IPS-20b (cell line): Measurements from ENCODE around the gene LBX2.

Experiments used
- H3K27ac ChIP-seq: one replicate; pipeline ENCODE4 v1.5.1; 2013; ENCODE audit warnings: low read length
- H3K27me3 ChIP-seq: 2 replicates; pipeline ENCODE4 v1.6.1; 2013; ENCODE audit warnings: mild to moderate bottlenecking, low read length, inconsistent platforms; ENCODE audit not compliant: insufficient read depth
- H3K36me3 ChIP-seq: 2 replicates; pipeline ENCODE4 v1.6.1; 2013; ENCODE audit warnings: low read depth, mild to moderate bottlenecking, inconsistent platforms, low read length, moderate library complexity; ENCODE audit not compliant: insufficient read depth
- H3K4me1 ChIP-seq: 2 replicates; pipeline ENCODE4 v1.6.1; 2013; ENCODE audit warnings: mild to moderate bottlenecking, control low read depth, inconsistent platforms, low read length, moderate library complexity; ENCODE audit not compliant: insufficient read depth
- H3K4me3 ChIP-seq: 2 replicates; pipeline ENCODE4 v1.5.1; 2013; ENCODE audit warnings: mild to moderate bottlenecking, low read length, inconsistent platforms
- H3K9ac ChIP-seq: 2 replicates; pipeline ENCODE4 v1.6.1; 2013; ENCODE audit warnings: low read depth, mild to moderate bottlenecking, inconsistent platforms, low read length, moderate library complexity
- H3K9me3 ChIP-seq: 2 replicates; pipeline ENCODE4 v1.6.1; 2013; ENCODE audit warnings: mild to moderate bottlenecking, low read depth, low read length, inconsistent platforms; ENCODE audit not compliant: insufficient read depth

The LBX2 gene

GRCh38 chr2:74511104-74511989 lies 11.9 kb upstream of the LBX2 start:
- H3K27ac ChIP-seq, result no peak overlapping the region
- peaks cover 8% of the 10 kb centered on the region; the same call in 1 of the 2 replicates for H3K4me1 ChIP-seq
- H3K27me3 ChIP-seq, result peaks cover 91% of the 10 kb centered on the region

GRCh38 chr2:74510272-74510671 lies 10.9 kb upstream of the LBX2 start:
- H3K36me3 ChIP-seq, result peaks cover 8% of the 10 kb centered on the region; the same call in 1 of the 2 replicates
- H3K27me3 ChIP-seq, result peaks cover 91% of the 10 kb centered on the region
- no peak overlapping the region for H3K27ac ChIP-seq
- H3K4me3 ChIP-seq, result no peak overlapping the region
- H3K4me1 ChIP-seq, result peaks cover 8% of the 10 kb centered on the region; the same call in 1 of the 2 replicates
- no peak overlapping the region for H3K9ac ChIP-seq
- H3K9me3 ChIP-seq, result no peaks in the 10 kb centered on the region

More at GRCh38 chr2:74511104-74511989, 11.9 kb upstream of the LBX2 start:
- Histone ChIP-seq H3K9me3 (peaks cover 2% of the 10 kb centered on the region; the same call in 1 of the 2 replicates), H3K9ac (no peak overlapping the region), H3K36me3 (no peaks in the 10 kb centered on the region), H3K4me3 (no peak overlapping the region)

- Histone ChIP-seq H3K9me3 (no peaks in the 10 kb centered on the region), H3K4me3 (peak overlapping the region; percentile 100), H3K4me1 (peaks cover 8% of the 10 kb centered on the region; the same call in 1 of the 2 replicates), H3K9ac (peak overlapping the region; percentile 99; the same call in 1 of the 2 replicates), H3K27me3 (peaks cover 91% of the 10 kb centered on the region), H3K36me3 (peaks cover 11% of the 10 kb centered on the region; the same call in 1 of the 2 replicates), H3K27ac (peak overlapping the region; percentile 96)
These were observed 8.6 kb upstream of the LBX2 start for GRCh38 chr2:74507926-74508520.

GRCh38 chr2:74507145-74507925 lies 7.9 kb upstream of the LBX2 start, which contains the start of gene PCGF1:
Gene PCGF1, minus strand, starts transcription at chr2:74507695. Its CDS starts 27 bp downstream, at chr2:74507668.
- peaks cover 91% of the 10 kb centered on the region for H3K27me3 ChIP-seq
- H3K9ac ChIP-seq, result peak within 1 kb of the TSS; percentile 99
- H3K36me3 ChIP-seq, result peaks cover 11% of the 10 kb centered on the region; the same call in 1 of the 2 replicates

GRCh38 chr2:74505448-74506246 lies 6.2 kb upstream of the LBX2 start:
- Histone ChIP-seq H3K4me1 (peaks cover 11% of the 10 kb centered on the region; the same call in 1 of the 2 replicates), H3K4me3 (no peak overlapping the region), H3K9me3 (no peaks in the 10 kb centered on the region; the same call in 1 of the 2 replicates), H3K36me3 (peaks cover 11% of the 10 kb centered on the region; the same call in 1 of the 2 replicates), H3K27ac (no peak overlapping the region), H3K27me3 (peaks cover 91% of the 10 kb centered on the region), H3K9ac (no peak overlapping the region)

More at GRCh38 chr2:74507145-74507925, 7.9 kb upstream of the LBX2 start, which contains the start of gene PCGF1:
- H3K4me3 ChIP-seq, result peak within 1 kb of the TSS; percentile 100
- peaks cover 8% of the 10 kb centered on the region; the same call in 1 of the 2 replicates for H3K4me1 ChIP-seq
- H3K27ac ChIP-seq, result peak within 1 kb of the TSS; percentile 96
- H3K9me3 ChIP-seq, result no peaks in the 10 kb centered on the region

- peaks cover 13% of the 10 kb centered on the region; the same call in 1 of the 2 replicates for H3K4me1 ChIP-seq
- no peak overlapping the region for H3K4me3 ChIP-seq
- H3K36me3 ChIP-seq, result peaks cover 11% of the 10 kb centered on the region; the same call in 1 of the 2 replicates
- peaks cover 91% of the 10 kb centered on the region for H3K27me3 ChIP-seq
- H3K27ac ChIP-seq, result no peak overlapping the region
- peaks cover 3% of the 10 kb centered on the region; the same call in 1 of the 2 replicates for H3K9me3 ChIP-seq
- no peak overlapping the region for H3K9ac ChIP-seq
These were observed 5.2 kb upstream of the LBX2 start for GRCh38 chr2:74504591-74504990.

GRCh38 chr2:74503506-74504475 lies 4.4 kb upstream of the LBX2 start:
- Histone ChIP-seq H3K27me3 (peaks cover 91% of the 10 kb centered on the region), H3K9ac (no peak overlapping the region), H3K9me3 (peaks cover 3% of the 10 kb centered on the region; the same call in 1 of the 2 replicates), H3K4me3 (peak overlapping the region; percentile 66; the same call in 1 of the 2 replicates), H3K4me1 (peaks cover 13% of the 10 kb centered on the region; the same call in 1 of the 2 replicates), H3K27ac (no peak overlapping the region), H3K36me3 (peaks cover 11% of the 10 kb centered on the region; the same call in 1 of the 2 replicates)

GRCh38 chr2:74502720-74503505 lies 3.5 kb upstream of the LBX2 start:
- peaks cover 91% of the 10 kb centered on the region for H3K27me3 ChIP-seq
- H3K9ac ChIP-seq, result no peak overlapping the region
- no peak overlapping the region for H3K27ac ChIP-seq
- peaks cover 3% of the 10 kb centered on the region; the same call in 1 of the 2 replicates for H3K9me3 ChIP-seq
- peaks cover 7% of the 10 kb centered on the region; the same call in 1 of the 2 replicates for H3K4me1 ChIP-seq
- H3K4me3 ChIP-seq, result peak overlapping the region; percentile 66
- H3K36me3 ChIP-seq, result peaks cover 11% of the 10 kb centered on the region; the same call in 1 of the 2 replicates

- H3K27ac ChIP-seq, result no peak overlapping the region
- peaks cover 3% of the 10 kb centered on the region; the same call in 1 of the 2 replicates for H3K9me3 ChIP-seq
- peak overlapping the region; percentile 66 for H3K4me3 ChIP-seq
- H3K27me3 ChIP-seq, result peaks cover 98% of the 10 kb centered on the region
- peaks cover 11% of the 10 kb centered on the region; the same call in 1 of the 2 replicates for H3K36me3 ChIP-seq
- peaks cover 7% of the 10 kb centered on the region; the same call in 1 of the 2 replicates for H3K4me1 ChIP-seq
- H3K9ac ChIP-seq, result no peak overlapping the region
These were observed 2.8 kb upstream of the LBX2 start for GRCh38 chr2:74502147-74502719.
